ENCODE measurements around the gene SHISA7. TPM values are rescaled to one million over a fixed set of nuclear protein-coding genes. Genes with fewer than 3 reads are reported as not detected.

The SHISA7 gene
- total RNA-seq, 6 experiments from 2014 or later, result not detected

GRCh38 chr19:55383279-55384130, 59.6 kb downstream of the SHISA7 start:
- Mint-ChIP-seq H3K4me1 (ENCODE audit: low read depth) (peaks cover 21% of the 10 kb centered on the region), H3K4me3 (peak overlapping the region; percentile 74), H3K27ac (peak overlapping the region; percentile 43; the same call in 1 of the 2 replicates), H3K36me3 (ENCODE audit: low read depth) (peaks cover 27% of the 10 kb centered on the region), H3K9me3 (peaks cover 7% of the 10 kb centered on the region), H3K27me3 (ENCODE audit: insufficient read depth) (peaks cover 8% of the 10 kb centered on the region)
- DNase-seq, result peak; percentile 60
- peak; percentile 22; the same call in 1 of the 2 replicates for TF ChIP-seq CTCF (IDR thresholded peaks at IDR 0.05)

GRCh38 chr19:55382522-55383054, 60.5 kb downstream of the SHISA7 start:
- no peak for TF ChIP-seq CTCF (IDR thresholded peaks at IDR 0.05)
- Mint-ChIP-seq H3K4me1 (ENCODE audit: low read depth) (peaks cover 12% of the 10 kb centered on the region), H3K27ac (no peak overlapping the region), H3K9me3 (peaks cover 7% of the 10 kb centered on the region), H3K36me3 (ENCODE audit: low read depth) (peaks cover 20% of the 10 kb centered on the region), H3K27me3 (ENCODE audit: insufficient read depth) (peaks cover 8% of the 10 kb centered on the region), H3K4me3 (peak overlapping the region; percentile 74)
- no peak for DNase-seq

- H3K9me3 Mint-ChIP-seq, result peaks cover 7% of the 10 kb centered on the region
- peaks cover 8% of the 10 kb centered on the region for H3K4me1 Mint-ChIP-seq (ENCODE audit: low read depth)
- no peak for DNase-seq
- H3K36me3 Mint-ChIP-seq (ENCODE audit: low read depth), result peaks cover 14% of the 10 kb centered on the region
- H3K27ac Mint-ChIP-seq, result no peak overlapping the region
- no peak overlapping the region for H3K4me3 Mint-ChIP-seq
- peaks cover 8% of the 10 kb centered on the region for H3K27me3 Mint-ChIP-seq (ENCODE audit: insufficient read depth)
- no peak for TF ChIP-seq CTCF (IDR thresholded peaks at IDR 0.05)
Observed at GRCh38 chr19:55382013-55382412, 61.1 kb downstream of the SHISA7 start.

- no peak for DNase-seq
- TF ChIP-seq CTCF (IDR thresholded peaks at IDR 0.05), result no peak
- H3K9me3 Mint-ChIP-seq, result no peaks in the 10 kb centered on the region
- peaks cover under 1% of the 10 kb centered on the region; the same call in 1 of the 2 replicates for H3K4me1 Mint-ChIP-seq (ENCODE audit: low read depth)
- no peak overlapping the region for H3K27ac Mint-ChIP-seq
- H3K4me3 Mint-ChIP-seq, result no peak overlapping the region
- H3K27me3 Mint-ChIP-seq (ENCODE audit: insufficient read depth), result no peaks in the 10 kb centered on the region
- no peaks in the 10 kb centered on the region for H3K36me3 Mint-ChIP-seq (ENCODE audit: low read depth)
Observed at GRCh38 chr19:55379174-55379573, 63.9 kb downstream of the SHISA7 start.

Other genes with a start within 250 kb of the SHISA7 start
- gene PTPRH, start 233.8 kb downstream of the SHISA7 start, total RNA-seq (2021; fragmentation: NEBNext Ultra II Directional; extraction: Animal tissue kit (Norgen Biotek cat#: 25700)), result 1 to 10 TPM in 1 of 6 experiments, under 1 TPM in 5; 0.45 to 1.0 (median 0.59) TPM
- gene TMEM86B, start 214.5 kb downstream of the SHISA7 start, total RNA-seq (2021; fragmentation: NEBNext Ultra II Directional; extraction: Animal tissue kit (Norgen Biotek cat#: 25700)), result 1 to 10 TPM; 1.8 to 2.7 (median 2.0) TPM
- gene PPP6R1, start 184.3 kb downstream of the SHISA7 start, total RNA-seq (2021; fragmentation: NEBNext Ultra II Directional; extraction: Animal tissue kit (Norgen Biotek cat#: 25700)), result 10 to 100 TPM; 85.8 to 93.7 (median 88.9) TPM
- gene HSPBP1, start 163.2 kb downstream of the SHISA7 start, total RNA-seq (2021; fragmentation: NEBNext Ultra II Directional; extraction: Animal tissue kit (Norgen Biotek cat#: 25700)), result 10 to 100 TPM; 37.5 to 43.1 (median 42.5) TPM
- 10 to 100 TPM; 10.9 to 12.0 (median 11.3) TPM for gene BRSK1, start 159.3 kb downstream of the SHISA7 start, total RNA-seq (2021; fragmentation: NEBNext Ultra II Directional; extraction: Animal tissue kit (Norgen Biotek cat#: 25700))
- not detected for gene TMEM150B, start 118.0 kb downstream of the SHISA7 start, total RNA-seq (2021; fragmentation: NEBNext Ultra II Directional; extraction: Animal tissue kit (Norgen Biotek cat#: 25700))
- gene KMT5C, start 103.4 kb downstream of the SHISA7 start, total RNA-seq (2021; fragmentation: NEBNext Ultra II Directional; extraction: Animal tissue kit (Norgen Biotek cat#: 25700)), result 1 to 10 TPM; 3.8 to 6.2 (median 4.4) TPM
- gene COX6B2, start 88.6 kb downstream of the SHISA7 start, total RNA-seq (2021; fragmentation: NEBNext Ultra II Directional; extraction: Animal tissue kit (Norgen Biotek cat#: 25700)), result not detected
- under 1 TPM in 1 of 6 experiments, not detected in 5; 0.05 TPM for gene GARIN5B, start 80.0 kb downstream of the SHISA7 start, total RNA-seq (2021; fragmentation: NEBNext Ultra II Directional; extraction: Animal tissue kit (Norgen Biotek cat#: 25700))
- 10 to 100 TPM; 22.2 to 43.4 (median 36.1) TPM for gene IL11, start 72.8 kb downstream of the SHISA7 start, total RNA-seq (2021; fragmentation: NEBNext Ultra II Directional; extraction: Animal tissue kit (Norgen Biotek cat#: 25700))
- gene TMEM190, start 66.5 kb downstream of the SHISA7 start, total RNA-seq (2021; fragmentation: NEBNext Ultra II Directional; extraction: Animal tissue kit (Norgen Biotek cat#: 25700)), result 1 to 10 TPM in 1 of 6 experiments, under 1 TPM in 2, not detected in 3; 0.33 to 1.1 (median 0.61) TPM
- gene TMEM238, start 59.0 kb downstream of the SHISA7 start, total RNA-seq (2021; fragmentation: NEBNext Ultra II Directional; extraction: Animal tissue kit (Norgen Biotek cat#: 25700)), result 1 to 10 TPM in 2 of 6 experiments, under 1 TPM in 4; 0.26 to 2.4 (median 0.64) TPM
- gene RPL28, start 57.4 kb downstream of the SHISA7 start, total RNA-seq (2021; fragmentation: NEBNext Ultra II Directional; extraction: Animal tissue kit (Norgen Biotek cat#: 25700)), result 1,000 to 10,000 TPM; 2,082 to 2,537 (median 2,362) TPM
- gene UBE2S, start 35.5 kb downstream of the SHISA7 start, total RNA-seq (2021; fragmentation: NEBNext Ultra II Directional; extraction: Animal tissue kit (Norgen Biotek cat#: 25700)), result 100 to 1,000 TPM; 181 to 356 (median 309) TPM
- gene ISOC2, start 18.3 kb upstream of the SHISA7 start, total RNA-seq (2021; fragmentation: NEBNext Ultra II Directional; extraction: Animal tissue kit (Norgen Biotek cat#: 25700)), result 10 to 100 TPM; 60.1 to 81.4 (median 66.8) TPM
- gene C19orf85, start 21.5 kb upstream of the SHISA7 start, total RNA-seq (2021; fragmentation: NEBNext Ultra II Directional; extraction: Animal tissue kit (Norgen Biotek cat#: 25700)), result not detected
- gene ZNF628, start 33.3 kb upstream of the SHISA7 start, total RNA-seq (2021; fragmentation: NEBNext Ultra II Directional; extraction: Animal tissue kit (Norgen Biotek cat#: 25700)), result 10 to 100 TPM in 2 of 6 experiments, 1 to 10 TPM in 4; 8.6 to 11.3 (median 9.5) TPM
- 10 to 100 TPM; 53.3 to 72.0 (median 61.3) TPM for gene NAT14, start 41.9 kb upstream of the SHISA7 start, total RNA-seq (2021; fragmentation: NEBNext Ultra II Directional; extraction: Animal tissue kit (Norgen Biotek cat#: 25700))
- gene SSC5D, start 45.1 kb upstream of the SHISA7 start, total RNA-seq (2021; fragmentation: NEBNext Ultra II Directional; extraction: Animal tissue kit (Norgen Biotek cat#: 25700)), result 10 to 100 TPM; 47.7 to 59.9 (median 51.9) TPM
- gene SBK2, start 93.8 kb upstream of the SHISA7 start, total RNA-seq (2021; fragmentation: NEBNext Ultra II Directional; extraction: Animal tissue kit (Norgen Biotek cat#: 25700)), result not detected
- gene SBK3, start 102.2 kb upstream of the SHISA7 start, total RNA-seq (2021; fragmentation: NEBNext Ultra II Directional; extraction: Animal tissue kit (Norgen Biotek cat#: 25700)), result not detected
- gene ZNF579, start 137.5 kb upstream of the SHISA7 start, total RNA-seq (2021; fragmentation: NEBNext Ultra II Directional; extraction: Animal tissue kit (Norgen Biotek cat#: 25700)), result 10 to 100 TPM; 19.0 to 24.3 (median 22.0) TPM
- 10 to 100 TPM in 5 of 6 experiments, 1 to 10 TPM in 1; 9.9 to 13.1 (median 11.9) TPM for gene FIZ1, start 156.2 kb upstream of the SHISA7 start, total RNA-seq (2021; fragmentation: NEBNext Ultra II Directional; extraction: Animal tissue kit (Norgen Biotek cat#: 25700))
- gene ZNF524, start 157.0 kb upstream of the SHISA7 start, total RNA-seq (2021; fragmentation: NEBNext Ultra II Directional; extraction: Animal tissue kit (Norgen Biotek cat#: 25700)), result 10 to 100 TPM in 5 of 6 experiments, 1 to 10 TPM in 1; 9.3 to 12.0 (median 10.7) TPM
- gene ZNF865, start 162.3 kb upstream of the SHISA7 start, total RNA-seq (2021; fragmentation: NEBNext Ultra II Directional; extraction: Animal tissue kit (Norgen Biotek cat#: 25700)), result 10 to 100 TPM; 13.3 to 14.1 (median 13.8) TPM
- 1 to 10 TPM; 4.6 to 5.3 (median 4.8) TPM for gene ZNF784, start 181.3 kb upstream of the SHISA7 start, total RNA-seq (2021; fragmentation: NEBNext Ultra II Directional; extraction: Animal tissue kit (Norgen Biotek cat#: 25700))
- gene ZNF580, start 197.7 kb upstream of the SHISA7 start, total RNA-seq (2021; fragmentation: NEBNext Ultra II Directional; extraction: Animal tissue kit (Norgen Biotek cat#: 25700)), result 10 to 100 TPM; 51.0 to 60.5 (median 57.7) TPM
- 10 to 100 TPM; 20.1 to 25.8 (median 21.9) TPM for gene ZNF581, start 200.3 kb upstream of the SHISA7 start, total RNA-seq (2021; fragmentation: NEBNext Ultra II Directional; extraction: Animal tissue kit (Norgen Biotek cat#: 25700))
- 10 to 100 TPM; 12.9 to 17.4 (median 14.0) TPM for gene CCDC106, start 204.9 kb upstream of the SHISA7 start, total RNA-seq (2021; fragmentation: NEBNext Ultra II Directional; extraction: Animal tissue kit (Norgen Biotek cat#: 25700))
- gene U2AF2, start 211.7 kb upstream of the SHISA7 start, total RNA-seq (2021; fragmentation: NEBNext Ultra II Directional; extraction: Animal tissue kit (Norgen Biotek cat#: 25700)), result 100 to 1,000 TPM; 212 to 241 (median 226) TPM
- 100 to 1,000 TPM; 176 to 191 (median 185) TPM for gene EPN1, start 231.9 kb upstream of the SHISA7 start, total RNA-seq (2021; fragmentation: NEBNext Ultra II Directional; extraction: Animal tissue kit (Norgen Biotek cat#: 25700))

All from HFFc6 (cell line).